HG02763 (cell line): ENCODE results near the gene PGAP3.
"Not testable (repeated sequence)": the region's sequence is repeated elsewhere in the genome, so short reads cannot be mapped to it uniquely, and the experiment has no call there.

Experiments used
- ATAC-seq: cut with Tn5 transposase; IDR thresholded peaks from one replicate; pipeline ENCODE4 v1.9.1; 2021; ENCODE audit warnings: mild to moderate bottlenecking, moderate library complexity; ENCODE audit not compliant: unreplicated experiment

Gene PGAP3

DNA sequence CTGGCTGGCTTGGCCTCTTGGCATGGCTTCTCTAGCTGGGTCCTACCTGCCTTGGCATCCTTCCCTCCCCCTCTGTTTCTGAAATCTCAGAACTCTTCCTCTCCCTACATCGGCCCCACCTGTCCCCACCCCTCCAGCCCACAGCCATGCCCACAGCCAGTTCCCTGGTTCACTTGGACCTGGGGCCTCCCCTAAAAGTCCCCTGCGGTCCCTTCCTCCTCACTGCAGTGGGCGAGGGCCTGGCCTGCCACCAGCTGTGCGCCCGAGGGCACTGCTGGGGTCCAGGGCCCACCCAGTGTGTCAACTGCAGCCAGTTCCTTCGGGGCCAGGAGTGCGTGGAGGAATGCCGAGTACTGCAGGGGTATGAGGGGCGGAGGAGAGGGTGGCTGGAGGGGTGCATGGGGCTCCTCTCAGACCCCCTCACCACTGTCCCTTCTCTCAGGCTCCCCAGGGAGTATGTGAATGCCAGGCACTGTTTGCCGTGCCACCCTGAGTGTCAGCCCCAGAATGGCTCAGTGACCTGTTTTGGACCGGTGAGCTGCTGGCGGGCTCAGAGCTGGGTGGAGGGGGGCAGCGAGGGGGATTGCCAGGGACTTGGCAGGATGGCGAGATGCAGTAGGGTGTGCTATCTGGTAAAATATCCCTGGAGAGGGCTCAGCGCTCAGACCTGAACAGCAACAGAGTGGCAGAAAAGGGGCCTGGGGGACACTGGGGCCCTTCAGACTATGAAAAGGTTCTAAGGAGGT, 28.4 kb upstream of the PGAP3 start:
- no peak for ATAC-seq

DNA sequence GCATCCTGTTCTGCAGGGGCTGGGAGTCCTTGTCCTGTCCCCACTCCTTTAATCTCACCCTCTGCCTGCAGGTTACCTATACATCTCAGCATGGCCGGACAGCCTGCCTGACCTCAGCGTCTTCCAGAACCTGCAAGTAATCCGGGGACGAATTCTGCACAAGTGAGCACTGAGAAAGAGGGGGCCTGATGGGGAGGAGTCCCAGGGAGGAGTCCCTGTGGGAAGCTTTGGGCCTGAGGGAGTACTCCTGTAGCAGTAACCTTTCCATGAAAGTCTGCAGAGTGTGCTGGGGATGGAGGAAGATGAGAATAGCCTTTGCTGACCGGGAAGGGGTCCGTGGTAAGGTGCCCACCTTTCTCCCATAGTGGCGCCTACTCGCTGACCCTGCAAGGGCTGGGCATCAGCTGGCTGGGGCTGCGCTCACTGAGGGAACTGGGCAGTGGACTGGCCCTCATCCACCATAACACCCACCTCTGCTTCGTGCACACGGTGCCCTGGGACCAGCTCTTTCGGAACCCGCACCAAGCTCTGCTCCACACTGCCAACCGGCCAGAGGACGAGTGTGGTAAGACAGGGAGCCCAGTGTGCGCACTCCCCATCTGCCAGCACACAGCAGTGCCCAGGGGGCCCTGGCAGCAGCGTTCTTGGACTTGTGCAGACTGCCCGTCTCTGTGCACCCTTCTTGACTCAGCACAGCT, 27.7 kb upstream of the PGAP3 start:
- no peak for ATAC-seq

DNA sequence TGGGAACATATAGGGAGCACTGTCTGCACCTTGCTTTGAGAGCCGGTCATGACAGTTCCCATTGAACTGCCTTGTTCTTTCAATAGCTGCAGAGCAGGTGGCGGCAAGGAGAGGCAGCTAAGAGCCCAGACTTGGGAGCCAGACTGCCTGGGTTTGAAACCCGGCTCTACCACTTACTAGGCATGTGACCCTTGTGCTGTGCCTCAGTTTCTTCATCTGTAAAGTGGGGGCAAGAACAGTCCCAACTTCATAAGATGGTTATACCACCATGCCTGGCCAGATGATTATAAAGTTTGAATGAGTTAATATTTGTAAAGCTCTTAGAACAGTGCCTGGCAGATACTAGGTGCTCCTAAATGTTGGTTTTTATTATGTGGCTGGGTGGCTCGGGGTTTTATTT, 26.4 kb upstream of the PGAP3 start:
- ATAC-seq, result no peak

DNA sequence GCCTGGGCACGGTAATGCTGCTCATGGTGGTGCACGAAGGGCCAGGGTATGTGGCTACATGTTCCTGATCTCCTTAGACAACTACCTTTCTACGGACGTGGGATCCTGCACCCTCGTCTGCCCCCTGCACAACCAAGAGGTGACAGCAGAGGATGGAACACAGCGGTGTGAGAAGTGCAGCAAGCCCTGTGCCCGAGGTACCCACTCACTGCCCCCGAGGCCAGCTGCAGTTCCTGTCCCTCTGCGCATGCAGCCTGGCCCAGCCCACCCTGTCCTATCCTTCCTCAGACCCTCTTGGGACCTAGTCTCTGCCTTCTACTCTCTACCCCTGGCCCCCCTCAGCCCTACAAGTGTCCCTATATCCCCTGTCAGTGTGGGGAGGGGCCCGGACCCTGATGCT, 24.0 kb upstream of the PGAP3 start:
- no peak for ATAC-seq

DNA sequence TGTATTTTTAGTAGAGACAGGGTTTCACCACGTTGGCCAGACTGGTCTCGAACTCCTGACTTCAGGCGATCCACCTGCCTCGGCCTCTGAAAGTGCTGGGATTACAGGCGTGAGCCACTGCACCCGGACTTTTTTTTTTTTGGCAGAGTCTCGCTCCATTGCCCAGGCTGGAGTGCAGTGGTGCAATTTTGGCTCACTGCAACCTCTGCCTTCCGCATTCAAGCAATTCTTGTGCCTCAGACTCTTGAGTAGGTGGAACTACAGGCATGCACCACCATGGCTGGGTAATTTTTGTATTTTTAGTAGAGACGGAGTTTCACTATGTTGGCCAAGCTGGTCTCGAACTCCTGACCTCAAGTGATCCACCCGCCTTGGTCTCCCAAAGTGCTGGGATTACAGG, 23.2 kb upstream of the PGAP3 start:
- ATAC-seq, result not testable (repeated sequence)

DNA sequence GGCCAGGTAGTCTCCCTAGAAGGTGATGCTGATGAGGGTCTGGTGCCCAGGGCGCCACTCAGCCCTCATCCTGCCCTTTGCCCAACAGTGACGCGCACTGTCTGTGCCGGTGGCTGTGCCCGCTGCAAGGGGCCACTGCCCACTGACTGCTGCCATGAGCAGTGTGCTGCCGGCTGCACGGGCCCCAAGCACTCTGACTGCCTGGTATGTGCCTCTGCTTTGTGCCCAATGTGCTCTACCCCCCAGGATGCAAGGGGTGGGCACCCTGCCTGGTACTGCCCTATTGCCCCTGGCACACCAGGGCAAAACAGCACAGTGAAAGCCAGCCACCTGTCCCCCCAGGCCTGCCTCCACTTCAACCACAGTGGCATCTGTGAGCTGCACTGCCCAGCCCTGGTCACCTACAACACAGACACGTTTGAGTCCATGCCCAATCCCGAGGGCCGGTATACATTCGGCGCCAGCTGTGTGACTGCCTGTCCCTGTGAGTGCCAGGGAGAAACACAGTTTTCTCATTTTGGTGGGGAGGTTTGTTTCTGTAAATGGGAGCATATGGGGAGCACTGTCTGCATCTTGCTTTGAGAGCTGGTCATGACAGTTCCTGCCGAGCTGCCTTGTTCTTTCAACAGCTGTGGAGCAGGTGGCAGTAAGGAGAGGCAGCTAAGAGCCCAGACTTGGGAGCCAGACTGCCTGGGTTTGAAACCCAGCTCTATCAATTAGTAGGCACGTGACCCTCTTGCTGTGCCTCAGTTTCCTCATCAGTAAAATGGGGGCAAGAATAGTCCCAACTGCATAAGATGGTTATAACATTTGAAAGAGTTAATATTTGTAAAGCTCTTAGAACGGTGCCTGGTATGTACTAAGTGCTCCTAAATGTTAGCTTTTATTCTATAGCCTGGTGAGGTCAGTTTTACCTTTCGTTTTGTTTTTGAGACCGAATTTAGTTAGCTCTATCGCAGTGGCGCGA, 22.4 kb upstream of the PGAP3 start:
- ATAC-seq, result no peak

DNA sequence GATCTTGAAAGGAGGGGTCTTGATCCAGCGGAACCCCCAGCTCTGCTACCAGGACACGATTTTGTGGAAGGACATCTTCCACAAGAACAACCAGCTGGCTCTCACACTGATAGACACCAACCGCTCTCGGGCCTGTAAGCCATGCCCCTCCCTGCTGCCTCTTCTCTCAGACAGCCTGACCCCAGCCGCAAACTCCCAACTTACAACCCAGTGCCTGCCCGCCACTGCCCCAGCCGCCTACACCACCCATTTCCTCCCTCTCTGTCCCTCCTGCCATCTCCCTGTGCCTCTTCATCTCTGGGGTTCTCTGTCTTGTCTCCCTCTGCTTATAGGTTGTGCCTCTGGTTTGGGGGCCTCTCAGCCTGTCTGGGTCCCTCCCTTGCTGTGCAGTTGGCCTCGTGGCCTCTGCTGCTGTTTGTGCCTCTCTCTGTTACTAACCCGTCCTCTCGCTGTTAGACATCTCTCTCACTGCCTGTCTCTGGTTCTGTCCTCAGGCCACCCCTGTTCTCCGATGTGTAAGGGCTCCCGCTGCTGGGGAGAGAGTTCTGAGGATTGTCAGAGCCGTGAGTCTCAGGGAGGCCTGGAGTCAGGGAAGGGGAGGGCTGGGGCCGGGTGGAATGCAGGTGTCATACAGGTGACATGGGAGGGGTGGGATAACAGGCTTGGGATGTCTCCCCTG, 21.6 kb upstream of the PGAP3 start:
- no peak for ATAC-seq

DNA sequence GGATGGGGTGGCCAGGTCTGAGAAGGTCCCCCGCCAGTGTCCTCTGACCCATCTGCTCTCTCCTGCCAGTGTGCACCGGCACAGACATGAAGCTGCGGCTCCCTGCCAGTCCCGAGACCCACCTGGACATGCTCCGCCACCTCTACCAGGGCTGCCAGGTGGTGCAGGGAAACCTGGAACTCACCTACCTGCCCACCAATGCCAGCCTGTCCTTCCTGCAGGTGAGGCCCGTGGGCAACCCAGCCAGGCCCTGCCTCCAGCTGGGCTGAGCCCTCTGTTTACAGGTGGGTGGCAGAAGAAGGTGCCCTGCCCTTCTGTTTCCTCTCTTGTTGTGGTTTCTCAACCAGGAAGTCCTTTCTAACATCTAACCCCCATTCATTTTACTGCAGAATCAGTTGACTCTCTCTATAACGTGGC, 19.1 kb upstream of the PGAP3 start:
- ATAC-seq, result no peak

DNA sequence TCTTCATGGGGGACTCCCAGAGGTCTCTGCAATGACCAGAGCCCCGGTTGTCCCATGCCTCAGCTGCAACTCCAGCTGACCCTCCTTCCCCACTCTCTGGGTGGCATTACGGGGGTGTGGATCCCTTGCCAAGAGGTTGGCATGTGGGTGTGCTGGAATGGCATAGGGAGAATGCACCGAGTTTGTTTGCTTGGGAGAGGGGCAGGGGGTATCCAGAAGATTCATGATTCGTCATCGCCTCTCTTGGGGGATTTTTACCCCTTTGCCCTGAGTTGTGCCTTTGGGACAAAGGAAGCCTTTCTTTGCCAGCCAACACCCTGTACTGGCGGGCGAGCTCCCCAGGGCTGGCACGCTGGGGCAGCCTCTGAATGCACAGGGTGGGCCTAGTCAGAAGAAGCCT, 18.5 kb upstream of the PGAP3 start:
- ATAC-seq, result no peak

DNA sequence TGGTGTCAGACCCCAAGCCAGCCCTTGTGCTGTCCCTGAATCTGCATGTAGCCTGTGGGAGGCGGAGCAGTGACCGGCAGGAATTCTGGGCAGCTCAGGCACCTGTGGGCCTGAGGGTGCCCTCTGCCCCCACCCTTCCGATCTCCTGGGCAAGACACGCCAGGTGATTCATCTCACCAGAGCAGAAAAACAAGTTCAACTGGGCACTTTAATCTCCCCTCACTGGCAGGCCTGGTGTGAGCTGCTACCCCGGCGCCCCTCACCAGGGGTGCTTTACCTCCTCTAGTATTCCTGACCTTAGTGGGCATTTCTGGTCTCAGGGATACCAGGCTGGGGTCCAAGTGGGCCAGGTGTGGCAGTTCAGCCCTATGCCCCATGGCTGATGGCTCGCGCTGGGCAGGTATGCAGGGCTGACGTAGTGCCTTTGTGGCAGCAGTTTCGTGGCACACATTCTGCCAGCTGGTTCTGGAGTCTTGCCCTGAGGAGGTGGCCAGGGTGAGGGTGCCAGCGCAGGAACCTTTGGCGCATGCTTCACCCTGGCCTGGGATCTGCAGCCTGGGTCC, 18.0 kb upstream of the PGAP3 start:
- no peak for ATAC-seq

DNA sequence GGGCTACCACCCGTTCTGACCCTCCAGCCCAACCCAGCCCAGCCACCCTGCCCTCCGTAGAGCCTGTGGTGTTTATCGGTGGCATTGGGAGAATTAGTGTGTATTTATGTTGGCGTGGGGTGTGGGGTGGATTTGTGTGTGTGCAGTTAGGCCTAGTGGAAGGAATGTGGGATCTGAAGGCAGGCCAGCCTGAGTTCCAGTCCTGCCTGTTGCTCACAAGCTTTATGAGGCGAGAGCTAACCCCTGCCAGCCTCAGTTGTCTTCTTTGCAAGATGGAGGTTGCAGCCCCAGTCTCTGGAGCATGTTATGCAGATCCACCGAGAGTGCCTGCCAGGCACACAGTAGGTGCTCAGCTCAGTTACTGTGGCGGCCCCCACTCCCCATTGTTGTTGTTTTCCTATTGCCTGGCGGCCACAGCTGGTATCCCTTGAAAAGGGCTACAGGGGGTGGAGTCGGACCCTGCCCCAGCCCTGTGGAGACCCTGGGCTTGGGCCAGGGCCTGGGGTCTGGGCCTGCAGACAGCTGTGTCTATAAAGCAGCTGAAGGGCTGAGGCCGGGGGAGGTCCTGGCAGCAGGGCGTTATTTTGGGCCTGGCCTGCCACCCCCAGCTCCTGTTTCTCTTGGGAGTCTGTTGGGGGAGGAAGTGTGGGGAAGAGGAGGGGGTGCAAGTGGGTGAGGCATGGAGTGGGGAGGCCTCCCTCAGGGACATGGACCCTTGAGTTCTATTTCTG, 17.1 kb upstream of the PGAP3 start:
- ATAC-seq, result no peak

DNA sequence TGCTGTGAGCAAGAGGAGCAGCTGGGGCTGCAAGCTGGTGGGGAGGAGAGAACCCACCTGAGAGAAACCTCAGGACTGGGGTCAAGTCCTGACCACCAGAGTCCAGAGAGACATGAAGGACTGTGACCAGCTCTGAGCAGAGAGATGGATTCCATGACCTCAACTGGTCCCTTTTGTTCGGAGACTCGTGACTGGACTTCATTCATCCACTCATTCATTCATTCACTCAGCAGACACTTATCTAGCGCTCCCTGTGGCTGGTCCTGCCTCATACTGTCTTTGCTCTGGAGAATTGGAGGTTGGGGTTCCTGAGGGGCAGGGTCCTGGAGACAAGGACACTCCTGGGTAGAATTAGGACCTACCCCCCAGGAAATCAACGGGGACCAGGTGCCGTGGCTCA, 16.1 kb upstream of the PGAP3 start:
- ATAC-seq, result no peak

DNA sequence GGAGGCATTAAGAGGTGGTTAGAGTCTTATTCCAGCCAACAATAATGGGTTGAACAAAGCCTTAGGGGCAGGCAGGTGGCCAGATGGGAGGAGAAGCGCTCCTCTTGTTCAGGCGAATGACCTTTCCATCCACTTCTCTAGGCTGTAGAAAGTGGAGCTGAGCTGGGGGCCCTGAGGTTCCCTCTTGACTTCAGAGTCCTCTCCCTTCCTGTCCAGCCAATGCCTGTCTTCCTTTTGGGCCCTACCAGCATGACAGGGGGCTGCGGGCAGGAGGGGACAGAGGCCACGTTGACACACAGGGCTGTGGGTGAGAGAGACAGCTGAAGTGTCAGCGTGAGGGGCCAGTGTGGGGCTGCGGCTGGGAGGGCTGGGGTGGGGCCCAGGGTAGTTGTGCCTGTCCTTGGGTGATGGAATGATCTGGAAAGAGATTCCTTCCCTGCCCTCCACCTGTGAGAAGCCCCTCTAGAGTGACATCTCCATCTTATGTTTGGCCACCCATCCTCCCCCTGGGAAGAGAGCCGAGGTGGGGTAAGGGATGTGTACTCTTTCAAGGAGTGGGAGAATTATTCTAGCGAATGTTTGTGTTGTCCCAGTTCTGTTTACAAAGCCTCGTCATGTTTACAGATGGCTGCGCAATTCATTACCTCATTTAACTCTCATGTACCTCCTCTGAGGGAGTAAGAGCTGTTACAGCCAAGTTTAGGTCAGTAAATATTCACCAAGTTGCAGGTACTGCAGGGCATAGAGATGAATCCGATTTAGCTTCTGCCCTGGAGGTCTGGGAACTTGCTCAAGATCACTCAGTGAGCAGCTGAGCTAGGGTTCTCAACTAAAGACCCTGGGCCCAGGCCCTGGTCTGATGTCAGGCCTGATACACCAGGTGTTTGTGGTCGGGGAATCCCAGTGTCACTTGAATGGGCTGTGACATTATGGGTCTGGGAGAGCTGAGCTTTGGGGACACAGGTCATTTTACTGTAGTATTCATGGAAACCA, 15.3 kb upstream of the PGAP3 start:
- ATAC-seq, result peak; percentile 63

DNA sequence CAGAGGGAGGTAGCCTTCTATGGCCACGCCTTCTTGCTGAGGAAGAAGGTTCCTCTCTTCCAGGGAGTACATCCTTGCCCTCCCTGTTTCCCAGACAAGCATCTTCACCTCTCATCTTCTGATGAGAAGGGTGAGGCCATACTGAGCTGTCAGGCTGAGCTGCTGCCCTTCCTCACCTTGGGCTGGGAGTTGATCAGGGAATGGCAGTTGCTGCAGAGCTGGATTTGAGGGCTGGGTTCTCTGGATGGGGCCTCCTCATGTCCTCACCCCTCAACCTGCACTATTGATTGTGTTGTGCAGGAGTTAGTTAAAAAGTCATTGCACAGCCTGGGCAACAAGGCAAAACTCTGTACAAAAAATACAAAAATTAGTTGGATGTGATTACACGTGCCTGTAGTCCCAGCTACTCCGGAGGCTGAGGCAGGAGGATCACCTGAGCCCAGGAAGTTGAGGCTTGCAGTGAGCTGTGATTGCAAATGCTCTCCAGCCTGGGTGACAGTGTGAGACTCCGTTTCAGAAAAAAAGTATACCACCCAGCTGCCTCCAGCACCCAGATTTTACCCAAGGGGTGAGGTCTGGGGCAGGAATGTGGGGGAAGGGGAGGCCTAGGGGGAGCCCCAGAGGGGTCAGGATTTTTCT, 14.0 kb upstream of the PGAP3 start:
- ATAC-seq, result no peak

DNA sequence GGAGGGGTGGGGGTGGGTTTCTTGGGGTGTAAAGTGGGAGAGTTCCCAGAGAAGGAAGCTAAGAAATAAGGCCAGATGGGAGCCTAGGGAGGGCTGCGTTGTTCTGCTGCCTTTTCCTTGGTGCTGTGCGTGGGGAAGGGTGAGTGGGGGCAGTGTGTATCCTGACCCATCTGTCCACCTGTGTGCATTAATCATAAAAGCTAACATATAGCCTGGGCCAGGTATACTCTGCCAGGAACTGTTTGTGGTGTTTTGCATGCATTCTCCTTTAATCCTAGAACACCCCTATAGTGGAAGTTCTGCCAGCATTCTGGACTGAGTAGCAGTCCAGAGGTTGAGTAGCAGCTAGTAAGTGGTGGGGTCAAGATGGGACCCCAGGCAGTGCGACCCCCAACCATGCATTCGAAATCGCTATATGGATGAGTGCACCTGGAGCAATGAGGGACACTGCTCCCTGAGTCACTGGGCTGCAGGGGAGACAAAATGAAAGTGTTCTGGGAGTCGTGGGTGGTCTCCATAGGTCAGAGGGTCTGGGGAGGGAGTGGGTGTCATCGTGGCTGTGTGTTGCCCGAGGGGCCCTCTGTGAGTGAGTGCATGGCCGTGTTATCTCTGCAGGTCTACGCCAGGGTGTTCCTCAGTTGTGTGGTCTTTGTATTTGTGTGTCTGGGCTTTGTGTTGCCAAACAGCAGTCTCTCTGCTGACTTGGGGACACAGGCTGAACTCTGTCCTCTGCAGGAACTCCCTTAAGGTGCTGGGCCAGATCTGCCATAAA, 13.3 kb upstream of the PGAP3 start:
- no peak for ATAC-seq

DNA sequence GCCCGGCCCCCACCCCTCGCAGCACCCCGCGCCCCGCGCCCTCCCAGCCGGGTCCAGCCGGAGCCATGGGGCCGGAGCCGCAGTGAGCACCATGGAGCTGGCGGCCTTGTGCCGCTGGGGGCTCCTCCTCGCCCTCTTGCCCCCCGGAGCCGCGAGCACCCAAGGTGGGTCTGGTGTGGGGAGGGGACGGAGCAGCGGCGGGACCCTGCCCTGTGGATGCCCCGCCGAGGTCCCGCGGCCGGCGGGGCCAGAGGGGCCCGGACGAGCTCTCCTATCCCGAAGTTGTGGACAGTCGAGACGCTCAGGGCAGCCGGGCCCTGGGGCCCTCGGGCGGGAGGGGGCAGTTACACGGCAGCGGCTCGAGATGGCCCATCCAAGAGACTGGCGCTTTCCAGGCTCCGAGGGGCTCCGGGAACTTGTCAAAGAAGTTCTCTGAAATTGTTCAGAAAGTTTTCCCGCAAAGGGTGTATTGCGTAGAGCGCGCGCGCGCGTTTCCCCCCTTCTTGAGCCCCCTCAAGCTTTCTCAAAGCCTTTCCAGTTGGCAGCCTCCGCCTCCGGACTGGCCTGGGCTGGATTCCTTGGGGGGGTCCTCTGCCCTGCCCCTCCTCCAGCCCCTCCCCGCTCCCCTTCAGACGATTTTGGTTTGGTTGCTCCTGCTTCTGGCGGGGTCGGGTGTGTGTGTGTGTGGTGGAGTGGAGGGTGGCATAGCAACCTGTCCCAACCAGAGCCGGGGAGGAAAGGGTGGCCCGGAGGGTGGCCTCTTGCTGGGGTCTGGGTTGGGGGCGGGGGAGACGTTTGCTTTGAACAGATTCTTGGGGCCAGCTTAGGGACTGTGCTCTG, 12.5 kb upstream of the PGAP3 start:
- no peak for ATAC-seq

DNA sequence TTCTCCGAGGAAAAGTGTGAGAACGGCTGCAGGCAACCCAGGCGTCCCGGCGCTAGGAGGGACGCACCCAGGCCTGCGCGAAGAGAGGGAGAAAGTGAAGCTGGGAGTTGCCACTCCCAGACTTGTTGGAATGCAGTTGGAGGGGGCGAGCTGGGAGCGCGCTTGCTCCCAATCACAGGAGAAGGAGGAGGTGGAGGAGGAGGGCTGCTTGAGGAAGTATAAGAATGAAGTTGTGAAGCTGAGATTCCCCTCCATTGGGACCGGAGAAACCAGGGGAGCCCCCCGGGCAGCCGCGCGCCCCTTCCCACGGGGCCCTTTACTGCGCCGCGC, 11.9 kb upstream of the PGAP3 start, which contains the start of gene ERBB2:
ERBB2 (plus strand) TSS at position 247 of the 330 bp plus-strand sequence. CDS start 175 bp downstream, outside the sequence.
- no peak for ATAC-seq
